Panc1 (cell line): ENCODE measurements around the gene CDV3.

Experiments used
- SIN3A ChIP-seq: IDR thresholded peaks from 2 replicates; pipeline ENCODE4 v1.6.1; 2012; ENCODE audit warnings: low read depth, mild to moderate bottlenecking, low read length, moderate library complexity, borderline replicate concordance; ENCODE audit not compliant: insufficient read depth
- TF ChIP-seq, protein P1 (sequence below): fragments of 450-650 bp; IDR thresholded peaks from 2 replicates; pipeline ENCODE4 v1.5.1; 2017; ENCODE audit warnings: mild to moderate bottlenecking

DNA sequence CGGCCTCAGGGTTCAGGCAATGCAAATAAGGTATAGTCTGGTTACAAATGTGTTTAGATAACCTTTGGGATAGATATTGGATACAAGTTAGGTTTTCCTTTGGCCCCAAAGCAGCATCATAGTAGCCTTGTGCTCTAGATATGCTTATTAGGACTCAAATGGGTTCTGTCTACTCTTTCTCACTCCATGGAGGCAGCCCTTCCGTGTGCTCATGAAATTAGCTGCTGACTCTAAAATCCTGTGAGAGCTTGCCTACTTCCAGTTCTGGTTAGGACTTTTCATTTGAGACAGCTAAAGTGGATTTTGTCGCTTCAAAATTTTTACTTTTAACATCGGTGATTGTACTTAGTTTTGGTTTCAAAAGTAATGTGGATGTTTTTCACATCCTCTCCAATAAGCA, 1.6 kb downstream of the CDV3 start:
- TF ChIP-seq, protein P1, sequence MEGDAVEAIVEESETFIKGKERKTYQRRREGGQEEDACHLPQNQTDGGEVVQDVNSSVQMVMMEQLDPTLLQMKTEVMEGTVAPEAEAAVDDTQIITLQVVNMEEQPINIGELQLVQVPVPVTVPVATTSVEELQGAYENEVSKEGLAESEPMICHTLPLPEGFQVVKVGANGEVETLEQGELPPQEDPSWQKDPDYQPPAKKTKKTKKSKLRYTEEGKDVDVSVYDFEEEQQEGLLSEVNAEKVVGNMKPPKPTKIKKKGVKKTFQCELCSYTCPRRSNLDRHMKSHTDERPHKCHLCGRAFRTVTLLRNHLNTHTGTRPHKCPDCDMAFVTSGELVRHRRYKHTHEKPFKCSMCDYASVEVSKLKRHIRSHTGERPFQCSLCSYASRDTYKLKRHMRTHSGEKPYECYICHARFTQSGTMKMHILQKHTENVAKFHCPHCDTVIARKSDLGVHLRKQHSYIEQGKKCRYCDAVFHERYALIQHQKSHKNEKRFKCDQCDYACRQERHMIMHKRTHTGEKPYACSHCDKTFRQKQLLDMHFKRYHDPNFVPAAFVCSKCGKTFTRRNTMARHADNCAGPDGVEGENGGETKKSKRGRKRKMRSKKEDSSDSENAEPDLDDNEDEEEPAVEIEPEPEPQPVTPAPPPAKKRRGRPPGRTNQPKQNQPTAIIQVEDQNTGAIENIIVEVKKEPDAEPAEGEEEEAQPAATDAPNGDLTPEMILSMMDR: no peak
- no peak for TF ChIP-seq SIN3A
